NK-92 treated with Interleukin-12 subunit alpha and Interleukin-12 subunit beta, amount 100 ng/mL, for 24 hours (cell line): Measurements from ENCODE around the gene PLCB4.
"Not testable (repeated sequence)": the region's sequence is repeated elsewhere in the genome, so short reads cannot be mapped to it uniquely, and the experiment has no call there.

Source experiments
- DNase-seq: peaks from one replicate; lab custom pipeline; 2025; lab: John Stamatoyannopoulos, UW

Gene PLCB4

DNA sequence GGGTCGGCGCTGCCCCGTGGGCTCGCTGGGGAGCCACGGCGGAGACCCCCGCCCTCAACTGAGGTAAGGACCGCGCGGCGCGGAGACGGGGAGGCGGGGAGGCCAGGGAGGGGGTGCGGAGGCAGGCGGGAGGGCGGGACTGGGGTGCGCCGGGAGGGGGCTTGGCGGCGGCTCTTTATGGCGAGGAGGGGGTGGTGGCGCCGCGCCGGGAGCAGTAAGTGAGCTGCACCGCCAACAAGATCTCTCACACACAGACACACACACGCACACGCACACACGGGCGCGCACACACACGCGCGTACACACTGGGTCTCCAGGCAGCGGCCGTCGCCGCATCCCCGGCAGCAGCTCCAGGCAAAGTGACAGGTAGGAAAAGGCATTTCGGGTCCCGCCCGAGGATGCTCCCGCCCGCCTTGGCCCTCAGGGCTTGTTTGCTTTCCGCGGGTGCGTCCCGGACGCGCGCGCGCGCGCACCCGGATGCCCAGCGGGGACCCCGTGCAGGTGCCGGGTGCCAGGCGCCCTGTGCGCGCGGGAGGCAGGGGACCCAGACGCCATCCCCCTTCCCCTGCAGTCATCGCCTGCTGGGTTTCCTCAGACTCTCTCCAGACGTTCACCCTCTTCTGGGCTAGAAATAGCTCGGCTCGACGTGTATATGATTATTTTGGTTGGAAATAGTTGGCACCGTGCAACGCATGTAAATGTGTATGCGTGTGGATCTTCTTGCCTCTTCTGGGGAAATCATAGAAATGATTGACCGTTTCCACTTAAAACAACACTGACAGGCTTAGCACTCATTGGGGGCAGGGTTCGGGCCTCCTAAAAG is at the start of gene PLCB4:
Gene PLCB4, plus strand, starts transcription at position 247 of the 823 bp plus-strand sequence. CDS start 238,728 bp downstream, outside the sequence.
- no peak for DNase-seq

- no peak for DNase-seq
Observed at GRCh38 chr20:9019833-9020232, 49.1 kb upstream of the PLCB4 start.

- no peak for DNase-seq
Observed at GRCh38 chr20:9021216-9021615, 47.7 kb upstream of the PLCB4 start.

DNA sequence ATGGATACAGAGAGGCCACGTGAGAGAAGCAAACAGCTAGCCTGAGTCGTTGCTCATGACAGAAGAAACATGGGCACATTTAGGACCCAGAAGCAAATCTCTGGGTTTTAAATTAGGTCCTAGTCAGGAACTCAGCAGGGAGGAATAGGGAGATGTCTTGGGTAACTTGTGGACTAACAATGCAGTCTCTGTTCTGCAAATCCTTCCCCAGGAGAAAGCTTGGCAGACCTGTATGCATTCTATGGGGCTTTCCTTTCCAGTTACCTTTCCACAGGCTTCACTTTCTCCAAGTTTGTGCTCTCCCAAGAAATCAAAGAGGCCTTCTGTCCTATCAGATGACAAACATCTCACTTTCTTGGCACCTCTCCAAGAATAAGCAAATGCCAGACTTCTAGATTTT is 47.2 kb upstream of the PLCB4 start:
- DNase-seq, result no peak

DNA sequence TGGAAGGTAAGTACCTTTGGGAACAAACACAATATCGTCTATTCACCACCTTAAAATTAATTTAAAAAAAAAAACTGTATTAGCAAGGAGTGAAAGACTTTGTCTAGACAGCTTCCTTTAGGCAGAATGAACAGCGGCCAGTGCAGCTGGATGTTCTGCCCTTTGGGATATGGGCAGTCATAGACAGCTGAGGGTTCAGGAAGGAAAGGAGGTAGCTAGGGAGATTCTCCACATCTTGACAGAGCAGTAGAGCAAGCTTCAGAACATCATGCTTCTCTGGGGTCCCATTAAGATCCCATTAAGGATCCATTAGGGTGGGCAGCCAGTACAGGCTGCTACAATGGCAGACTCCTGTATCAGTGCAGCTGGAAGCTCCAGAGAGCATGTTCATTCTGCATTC is 46.5 kb upstream of the PLCB4 start:
- DNase-seq, result no peak

GRCh38 chr20:9024606-9025005 is 44.3 kb upstream of the PLCB4 start:
- DNase-seq, result no peak

- DNase-seq, result no peak
Observed at GRCh38 chr20:9025011-9025410, 43.9 kb upstream of the PLCB4 start.

DNA sequence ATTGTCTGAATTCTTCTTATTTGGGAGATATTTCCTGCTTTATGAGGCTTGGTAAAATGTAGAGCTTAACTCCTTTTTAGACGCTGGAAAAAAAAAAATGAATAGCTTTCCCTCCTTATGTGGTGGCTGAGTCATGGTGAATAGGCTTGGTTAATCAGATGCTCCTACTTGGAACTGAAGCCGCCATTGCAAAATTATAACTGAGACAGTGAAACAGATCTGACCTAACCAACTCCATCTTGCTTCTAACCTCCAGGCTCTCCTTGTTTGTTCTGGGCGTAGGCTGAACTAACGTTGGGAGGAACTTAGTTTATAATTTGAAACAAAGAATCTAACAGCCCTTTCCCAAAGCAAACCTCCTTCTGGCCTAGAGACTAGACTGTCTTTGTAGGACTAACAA is 43.2 kb upstream of the PLCB4 start:
- no peak for DNase-seq

DNA sequence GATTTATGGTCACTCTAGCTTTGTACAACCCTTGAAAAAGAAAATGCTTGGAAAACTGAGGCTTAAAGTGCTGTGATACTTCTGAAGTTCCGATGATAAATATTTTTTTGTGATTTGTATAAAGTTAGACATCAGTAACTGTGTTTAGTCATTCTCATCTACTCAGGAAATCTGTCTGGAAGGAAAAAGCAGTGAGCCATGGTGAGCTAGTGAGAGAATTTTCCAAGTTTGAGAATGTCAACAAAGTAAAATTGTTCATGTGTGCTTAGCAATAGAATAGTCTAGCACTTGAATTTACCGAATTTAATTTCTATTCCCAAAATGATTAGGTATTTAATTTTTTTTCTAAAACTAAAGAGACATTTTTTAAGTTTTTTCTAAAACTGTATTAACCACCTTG is 41.3 kb upstream of the PLCB4 start:
- DNase-seq, result no peak

DNA sequence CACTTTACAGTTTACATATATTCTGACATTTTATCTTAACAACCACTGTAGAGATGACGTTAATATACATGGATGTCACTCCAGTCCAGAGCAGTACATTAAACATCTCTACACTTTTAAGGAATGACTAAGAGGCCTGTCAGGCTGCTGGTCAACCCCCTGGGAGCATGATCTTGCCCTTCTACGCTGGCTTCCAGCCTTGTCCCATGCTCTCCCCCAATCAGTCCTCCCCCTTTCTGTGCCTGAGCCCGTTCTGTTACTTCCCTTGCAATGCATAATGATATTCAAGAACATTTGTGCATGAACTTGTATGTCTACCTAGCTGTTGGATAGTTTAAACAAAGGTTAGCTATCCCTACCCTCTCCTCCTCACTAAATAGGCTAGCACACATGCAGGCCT is 40.5 kb upstream of the PLCB4 start:
- DNase-seq, result no peak

DNA sequence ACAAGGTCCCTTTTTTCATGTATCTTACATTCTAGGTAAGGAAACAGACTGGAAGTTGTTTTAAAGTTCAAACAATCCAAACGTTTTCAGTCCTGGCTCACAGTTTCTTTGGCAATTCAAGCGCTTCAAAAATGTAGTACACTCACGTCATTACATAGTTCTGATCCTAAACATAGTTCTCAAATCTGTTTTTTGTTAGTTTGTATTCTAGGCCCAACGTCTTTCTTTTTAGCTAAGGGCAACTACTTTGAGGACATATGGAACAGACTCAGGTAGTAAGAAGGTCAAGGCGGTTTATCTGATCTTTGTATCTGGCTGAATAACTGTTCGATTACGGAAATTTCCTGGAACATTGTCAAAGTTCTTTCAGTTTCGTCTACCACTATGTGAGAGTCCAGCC is 36.9 kb upstream of the PLCB4 start:
- DNase-seq, result no peak

DNA sequence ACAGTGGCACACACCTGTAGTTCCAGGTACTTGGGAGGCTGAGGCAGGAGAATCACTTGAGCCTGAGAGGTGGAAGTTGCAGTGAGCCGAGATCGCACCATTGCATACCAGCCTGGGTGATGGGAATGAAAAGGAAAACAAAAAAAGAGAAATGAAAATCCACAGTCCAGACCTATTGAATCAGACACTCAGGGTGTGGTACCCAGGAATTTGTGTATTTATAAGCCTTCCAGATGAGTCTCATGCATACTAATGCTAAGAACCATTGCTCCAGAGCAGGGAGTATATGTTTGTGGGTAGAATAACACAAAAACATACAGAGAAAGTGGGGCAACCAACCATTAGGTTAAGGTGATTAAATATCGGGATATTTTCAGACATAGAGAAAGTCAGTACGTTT is 36.1 kb upstream of the PLCB4 start:
- DNase-seq, result no peak

DNA sequence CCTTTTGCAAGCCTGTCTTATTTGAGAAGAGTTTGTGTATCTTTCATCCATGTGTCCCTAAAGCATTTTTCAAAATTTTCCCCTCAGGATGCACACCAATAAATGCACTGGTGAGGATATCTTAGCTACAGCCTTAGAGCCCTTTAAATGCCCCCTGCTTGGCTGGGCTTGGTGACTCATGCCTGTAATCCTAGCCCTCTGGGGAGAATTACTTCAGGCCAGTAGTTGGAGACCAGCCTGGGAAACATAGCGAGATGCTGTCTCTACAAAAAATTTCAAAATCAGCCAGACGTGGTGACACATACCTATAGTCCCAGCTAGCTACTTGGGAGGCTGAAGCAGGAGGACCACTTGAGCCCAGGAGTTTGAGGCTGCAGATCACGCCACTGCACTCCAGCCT is 33.8 kb upstream of the PLCB4 start:
- DNase-seq, result no peak

GRCh38 chr20:9036593-9036992 is 32.3 kb upstream of the PLCB4 start:
- no peak for DNase-seq

DNA sequence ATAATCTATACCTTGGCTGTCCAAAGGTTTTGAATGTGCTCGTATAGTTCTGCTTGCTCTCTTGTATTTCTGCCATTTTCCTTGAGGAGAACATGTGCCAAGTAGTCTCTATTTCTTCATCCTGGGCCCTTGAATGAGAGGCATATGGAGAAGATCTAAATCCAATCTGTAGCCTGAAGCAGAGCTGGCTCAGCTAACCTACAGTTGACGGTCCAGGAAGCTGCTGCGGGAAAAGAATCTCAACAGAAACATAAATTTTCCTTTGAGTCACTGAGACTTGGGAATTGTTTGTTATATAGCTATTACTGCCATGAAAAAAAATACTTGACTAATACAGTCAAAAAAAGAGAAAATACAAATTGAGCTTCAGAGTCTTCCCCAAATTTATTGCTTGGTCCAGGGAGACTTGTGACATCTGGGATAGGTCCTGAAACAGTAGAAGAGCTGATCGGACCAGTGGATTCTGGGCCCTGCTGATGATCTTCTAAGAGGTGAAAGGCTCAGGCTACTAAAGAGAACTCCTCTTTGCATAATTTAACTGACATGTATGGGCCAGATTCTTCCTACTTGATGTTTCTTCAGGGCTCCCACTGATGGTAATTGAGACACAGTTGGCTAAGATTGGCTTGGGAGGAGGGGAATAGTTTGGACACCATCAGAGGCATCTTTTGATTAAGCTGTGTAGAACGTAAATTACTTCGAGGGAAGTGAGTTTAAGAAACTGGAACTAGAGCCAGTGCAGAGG is 29.9 kb upstream of the PLCB4 start:
- no peak for DNase-seq

DNA sequence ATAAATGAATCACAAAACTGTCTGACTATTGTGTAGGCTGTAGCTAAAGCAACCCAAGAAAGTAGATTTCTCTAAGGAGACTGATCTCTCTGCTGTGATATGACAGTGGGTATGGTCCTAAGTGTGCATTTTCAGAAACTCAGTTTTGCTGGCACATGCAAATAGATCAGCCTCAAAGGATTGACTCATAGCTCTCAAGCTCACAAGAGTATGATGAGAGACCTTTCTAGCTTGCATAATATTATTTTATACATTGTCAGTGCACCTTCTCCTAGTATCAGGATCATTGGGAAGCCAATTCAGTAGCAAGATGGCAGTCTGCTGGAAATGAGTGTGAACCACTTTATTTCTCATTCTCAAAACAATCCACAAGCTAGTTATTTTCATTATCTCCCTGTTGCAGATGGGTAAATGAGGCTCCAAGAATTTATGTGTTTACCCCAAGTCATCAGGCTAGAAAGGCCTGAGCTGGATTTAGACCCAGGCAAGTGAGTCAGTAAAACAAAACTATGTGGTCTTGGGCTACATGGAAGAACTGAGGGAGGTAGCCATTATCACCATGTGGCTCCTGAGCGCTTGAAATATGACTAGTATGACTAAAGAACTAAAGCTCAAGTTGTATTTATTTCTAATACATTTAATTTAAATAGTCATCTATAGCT is 27.9 kb upstream of the PLCB4 start:
- DNase-seq, result no peak

GRCh38 chr20:9043364-9043763 is 25.5 kb upstream of the PLCB4 start:
- DNase-seq, result no peak

GRCh38 chr20:9047928-9048327 is 21.0 kb upstream of the PLCB4 start:
- DNase-seq, result not testable (repeated sequence)

DNA sequence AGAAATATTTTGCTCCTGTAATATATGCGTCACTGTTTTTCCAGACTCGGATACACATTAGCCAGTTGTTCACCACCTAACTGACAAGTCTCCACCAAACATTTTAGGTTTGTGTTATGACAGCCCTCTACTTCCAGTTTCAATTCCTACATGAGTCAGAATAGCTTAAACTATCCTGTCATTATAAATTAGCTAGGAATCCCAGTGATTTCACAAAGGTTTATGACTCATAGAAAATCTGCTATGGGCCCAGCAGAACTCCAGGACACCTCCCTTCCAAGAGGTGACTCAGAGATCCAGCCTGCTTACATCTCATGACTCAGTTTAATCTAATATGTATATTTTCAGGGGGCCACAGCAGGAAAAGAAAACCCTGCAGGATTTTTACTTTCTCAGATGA is 17.4 kb upstream of the PLCB4 start:
- DNase-seq, result no peak

- no peak for DNase-seq
Observed at GRCh38 chr20:9052136-9052535, 16.8 kb upstream of the PLCB4 start.

DNA sequence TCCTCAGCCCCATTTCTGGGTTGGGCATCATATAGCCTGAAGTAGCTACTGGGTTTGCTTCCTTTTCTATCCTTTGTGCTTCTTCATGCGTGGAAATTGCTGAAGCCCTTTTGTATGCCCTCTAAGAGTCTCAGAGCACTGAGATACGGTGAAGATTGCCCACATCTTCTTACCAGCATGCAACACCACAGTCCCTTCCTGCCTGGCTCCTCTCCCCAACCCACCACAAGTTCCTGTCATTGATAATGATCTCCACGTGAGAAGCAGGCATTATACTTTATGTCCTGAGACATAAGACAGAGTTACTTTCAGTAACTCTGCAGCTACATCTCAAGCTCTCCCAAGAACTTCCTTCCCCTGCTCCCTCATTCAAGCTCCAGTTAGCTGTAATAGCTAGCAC is 15.8 kb upstream of the PLCB4 start:
- no peak for DNase-seq

- DNase-seq, result no peak
Observed at GRCh38 chr20:9054176-9054575, 14.7 kb upstream of the PLCB4 start.

GRCh38 chr20:9059931-9060330 is 9.0 kb upstream of the PLCB4 start:
- no peak for DNase-seq
